Measurements from ENCODE around the gene PGA3. TPM values are rescaled to one million over a fixed set of nuclear protein-coding genes. Genes with fewer than 3 reads are reported as not detected.
"Not testable (repeated sequence)": the region's sequence is repeated elsewhere in the genome, so short reads cannot be mapped to it uniquely, and the experiment has no call there.

The PGA3 gene
- total RNA-seq, 1 donor from 2014 or later: not detected

- no peak for ATAC-seq
Observed at GRCh38 chr11:61172356-61172755, 31.0 kb upstream of the PGA3 start.

- no peak for ATAC-seq
Observed at GRCh38 chr11:61172888-61173287, 30.4 kb upstream of the PGA3 start.

- ATAC-seq: peak; percentile 23
Observed at GRCh38 chr11:61173456-61173855, 29.9 kb upstream of the PGA3 start.

- no peak for ATAC-seq
Observed at GRCh38 chr11:61174273-61174672, 29.0 kb upstream of the PGA3 start.

GRCh38 chr11:61174949-61175348, 28.4 kb upstream of the PGA3 start:
- ATAC-seq: no peak

GRCh38 chr11:61176446-61176845, 26.9 kb upstream of the PGA3 start:
- ATAC-seq: no peak

- ATAC-seq: not testable (repeated sequence)
Observed at GRCh38 chr11:61180205-61180604, 23.1 kb upstream of the PGA3 start.

GRCh38 chr11:61181489-61181888, 21.8 kb upstream of the PGA3 start:
- ATAC-seq: no peak

GRCh38 chr11:61183645-61184044, 19.7 kb upstream of the PGA3 start:
- no peak for ATAC-seq

- no peak for ATAC-seq
Observed at GRCh38 chr11:61186504-61186903, 16.8 kb upstream of the PGA3 start.

GRCh38 chr11:61187505-61188130, 15.7 kb upstream of the PGA3 start:
- peak; percentile 62 for ATAC-seq

- ATAC-seq: no peak
Observed at GRCh38 chr11:61189933-61190332, 13.4 kb upstream of the PGA3 start.

- ATAC-seq: no peak
Observed at GRCh38 chr11:61193596-61193995, 9.7 kb upstream of the PGA3 start.

- ATAC-seq: no peak
Observed at GRCh38 chr11:61194169-61194671, 9.1 kb upstream of the PGA3 start.

- no peak for ATAC-seq
Observed at GRCh38 chr11:61194981-61195695, 8.2 kb upstream of the PGA3 start.

GRCh38 chr11:61195719-61196118, 7.6 kb upstream of the PGA3 start:
- ATAC-seq: no peak

GRCh38 chr11:61198361-61198760, 5.0 kb upstream of the PGA3 start:
- no peak for ATAC-seq

GRCh38 chr11:61198948-61199523, 4.3 kb upstream of the PGA3 start:
- ATAC-seq: no peak

- ATAC-seq: no peak
Observed at GRCh38 chr11:61201476-61201875, 1.8 kb upstream of the PGA3 start.

- not testable (repeated sequence) for ATAC-seq
Observed at GRCh38 chr11:61203873-61204272, 558 bp downstream of the PGA3 start.

GRCh38 chr11:61204502-61205059, 1.3 kb downstream of the PGA3 start:
- ATAC-seq: not testable (repeated sequence)

GRCh38 chr11:61207636-61208310, 4.5 kb downstream of the PGA3 start:
- not testable (repeated sequence) for ATAC-seq

- not testable (repeated sequence) for ATAC-seq
Observed at GRCh38 chr11:61210629-61211028, 7.3 kb downstream of the PGA3 start.

Data from esophagus mucosa (tissue), 1 donor.